DOHH2 (cell line): ENCODE measurements around the gene SFXN5.

Source experiments
- H3F3A ChIP-seq: fragments of 200-600 bp; sonication (generic), shearing (Covaris generic); 2 replicates; pipeline ENCODE4 v1.6.0; 2016; ENCODE audit warnings: antibody characterized with exemption, mild to moderate bottlenecking; ENCODE audit not compliant: control insufficient read depth, insufficient read depth
- H3K27ac ChIP-seq: fragments of 200-600 bp; sonication (generic); 2 replicates; pipeline ENCODE4 v1.5.1; 2014; ENCODE audit warnings: low read depth, mild to moderate bottlenecking, low read length, moderate library complexity
- H3K27me3 ChIP-seq: fragments of 200-600 bp; sonication (generic); 2 replicates; pipeline ENCODE4 v1.6.1; 2014; ENCODE audit warnings: mild to moderate bottlenecking, low read length, mixed read lengths; ENCODE audit not compliant: control insufficient read depth
- H3K36me3 ChIP-seq: fragments of 200-600 bp; sonication (generic); 2 replicates; pipeline ENCODE4 v1.6.1; 2014; ENCODE audit warnings: mild to moderate bottlenecking, low read length, moderate library complexity, mixed read lengths; ENCODE audit not compliant: control insufficient read depth
- H3K4me1 ChIP-seq: fragments of 200-600 bp; sonication (generic); 2 replicates; pipeline ENCODE4 v1.6.1; 2014; ENCODE audit warnings: mild to moderate bottlenecking, low read length, mixed read lengths; ENCODE audit not compliant: control insufficient read depth
- H3K4me2 ChIP-seq: fragments of 200-600 bp; sonication (generic); 2 replicates; pipeline ENCODE4 v1.6.0; 2014; ENCODE audit warnings: mild to moderate bottlenecking, low read length, moderate library complexity
- H3K4me3 ChIP-seq: fragments of 200-600 bp; sonication (generic); 2 replicates; pipeline ENCODE4 v1.5.1; 2014; ENCODE audit warnings: mild to moderate bottlenecking, low read length, mixed read lengths
- H3K79me2 ChIP-seq: fragments of 200-600 bp; sonication (generic); 2 replicates; pipeline ENCODE4 v1.6.1; 2014; ENCODE audit warnings: mild to moderate bottlenecking, low read length, mixed read lengths; ENCODE audit not compliant: control insufficient read depth
- H3K9me2 ChIP-seq: fragments of 200-600 bp; sonication (generic); replicated peaks from 2 replicates; pipeline ENCODE4 v1.6.1; 2014; ENCODE audit warnings: mild to moderate bottlenecking, low read length, mixed read lengths; ENCODE audit not compliant: control insufficient read depth
- H3K9me3 ChIP-seq: fragments of 200-600 bp; sonication (generic); 2 replicates; pipeline ENCODE4 v1.6.1; 2014; ENCODE audit warnings: antibody characterized with exemption, low read length, mixed read lengths; ENCODE audit not compliant: control insufficient read depth, insufficient read depth
- H4K20me1 ChIP-seq: fragments of 200-600 bp; sonication (generic); 2 replicates; pipeline ENCODE4 v1.6.0; 2014; ENCODE audit warnings: low read depth, mild to moderate bottlenecking, antibody characterized with exemption, low read length, moderate library complexity; ENCODE audit not compliant: control insufficient read depth, insufficient read depth
- EZH2phosphoT487 ChIP-seq: fragments of 200-600 bp; sonication (generic); IDR thresholded peaks from 2 replicates; pipeline ENCODE4 v1.6.1; 2017; ENCODE audit warnings: borderline replicate concordance, mild to moderate bottlenecking, antibody characterized with exemption, low read length, moderate library complexity, mixed read lengths
- TF ChIP-seq, protein P1 (sequence below): fragments of 200-600 bp; sonication (generic); IDR thresholded peaks from one replicate; pipeline ENCODE4 v1.5.1; 2014; ENCODE audit warnings: antibody characterized with exemption, mild to moderate bottlenecking, low read depth, low read length; ENCODE audit not compliant: poor library complexity, severe bottlenecking

Gene SFXN5

DNA sequence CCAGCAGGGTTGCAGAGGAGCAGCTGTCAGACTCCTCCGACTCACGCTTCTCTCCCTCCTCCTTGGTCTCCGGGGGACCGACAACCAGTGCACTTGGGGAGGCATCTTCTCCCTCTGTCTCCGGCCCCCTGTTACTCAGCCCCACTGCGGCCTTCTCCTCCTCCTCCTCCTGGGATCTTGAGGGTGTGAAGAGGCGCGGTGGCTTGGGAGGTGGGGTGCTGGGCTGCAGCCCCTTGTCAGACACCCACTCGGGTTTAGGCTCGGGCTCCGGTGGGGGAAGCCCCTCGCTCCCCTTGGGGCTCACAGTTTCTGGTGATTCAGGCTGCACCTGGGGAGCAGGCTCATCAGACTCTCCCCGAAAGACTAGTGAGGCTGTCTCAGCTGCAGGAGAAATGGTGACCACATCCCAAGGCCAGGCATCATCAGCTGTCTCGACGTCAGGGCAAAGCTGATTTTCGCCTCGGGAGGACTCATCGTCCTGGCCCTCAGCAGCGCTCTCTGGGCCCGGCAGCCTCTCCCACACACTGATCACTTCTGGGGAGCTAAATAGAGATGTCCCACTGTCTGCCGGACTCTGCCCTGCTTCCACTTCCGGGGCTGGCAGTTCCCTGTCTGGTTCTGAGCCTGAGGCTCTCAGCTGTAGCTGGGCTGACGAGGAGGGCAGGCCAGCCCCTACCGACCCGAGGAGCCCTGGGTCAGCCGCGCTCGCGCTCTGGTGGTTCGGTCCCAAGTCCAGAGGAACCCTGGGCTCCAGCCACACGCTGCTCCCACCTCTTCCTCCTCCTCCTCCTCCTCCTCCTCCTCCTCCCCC lies 9.0 kb upstream of the SFXN5 start:
- Histone ChIP-seq H3K9me3 (no peaks in the 10 kb centered on the region), H3K4me2 (no peak overlapping the region), H3K4me1 (no peaks in the 10 kb centered on the region), H4K20me1 (no peaks in the 10 kb centered on the region), H3K27ac (no peak overlapping the region), H3F3A (no peaks in the 10 kb centered on the region), H3K9me2 (no peaks in the 10 kb centered on the region), H3K4me3 (no peak overlapping the region), H3K27me3 (peaks cover 32% of the 10 kb centered on the region), H3K79me2 (no peaks in the 10 kb centered on the region), H3K36me3 (no peaks in the 10 kb centered on the region)
- TF ChIP-seq, protein P1, sequence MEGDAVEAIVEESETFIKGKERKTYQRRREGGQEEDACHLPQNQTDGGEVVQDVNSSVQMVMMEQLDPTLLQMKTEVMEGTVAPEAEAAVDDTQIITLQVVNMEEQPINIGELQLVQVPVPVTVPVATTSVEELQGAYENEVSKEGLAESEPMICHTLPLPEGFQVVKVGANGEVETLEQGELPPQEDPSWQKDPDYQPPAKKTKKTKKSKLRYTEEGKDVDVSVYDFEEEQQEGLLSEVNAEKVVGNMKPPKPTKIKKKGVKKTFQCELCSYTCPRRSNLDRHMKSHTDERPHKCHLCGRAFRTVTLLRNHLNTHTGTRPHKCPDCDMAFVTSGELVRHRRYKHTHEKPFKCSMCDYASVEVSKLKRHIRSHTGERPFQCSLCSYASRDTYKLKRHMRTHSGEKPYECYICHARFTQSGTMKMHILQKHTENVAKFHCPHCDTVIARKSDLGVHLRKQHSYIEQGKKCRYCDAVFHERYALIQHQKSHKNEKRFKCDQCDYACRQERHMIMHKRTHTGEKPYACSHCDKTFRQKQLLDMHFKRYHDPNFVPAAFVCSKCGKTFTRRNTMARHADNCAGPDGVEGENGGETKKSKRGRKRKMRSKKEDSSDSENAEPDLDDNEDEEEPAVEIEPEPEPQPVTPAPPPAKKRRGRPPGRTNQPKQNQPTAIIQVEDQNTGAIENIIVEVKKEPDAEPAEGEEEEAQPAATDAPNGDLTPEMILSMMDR: no peak

DNA sequence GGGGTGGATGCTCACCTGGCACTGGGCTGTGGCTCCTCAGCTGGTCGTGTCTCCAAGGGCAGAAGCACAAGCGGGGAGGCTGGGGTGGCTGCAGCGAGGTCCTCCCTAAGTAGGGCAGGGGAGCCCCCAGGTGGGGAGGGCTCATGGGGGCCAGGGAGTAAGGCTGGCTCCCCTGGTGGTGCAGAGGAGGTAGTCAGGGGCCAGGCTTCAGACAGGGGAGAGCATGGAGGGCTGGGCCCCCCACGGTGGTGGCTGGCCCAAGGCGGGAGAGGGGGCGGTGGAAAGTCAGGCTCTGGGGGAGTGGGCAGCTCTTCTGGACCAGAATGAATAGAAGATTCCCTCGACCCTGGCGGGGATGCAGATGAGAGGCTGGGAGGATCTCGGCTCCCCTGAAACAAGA lies 8.1 kb upstream of the SFXN5 start:
- Histone ChIP-seq H3K36me3 (no peaks in the 10 kb centered on the region), H3K9me2 (no peaks in the 10 kb centered on the region), H3K4me1 (no peaks in the 10 kb centered on the region), H3F3A (no peaks in the 10 kb centered on the region), H3K9me3 (no peaks in the 10 kb centered on the region), H3K27ac (no peak overlapping the region), H4K20me1 (no peaks in the 10 kb centered on the region), H3K4me3 (no peak overlapping the region), H3K27me3 (peaks cover 32% of the 10 kb centered on the region), H3K4me2 (no peak overlapping the region), H3K79me2 (no peaks in the 10 kb centered on the region)
- TF ChIP-seq, protein P1: no peak
- no peak for TF ChIP-seq EZH2phosphoT487

DNA sequence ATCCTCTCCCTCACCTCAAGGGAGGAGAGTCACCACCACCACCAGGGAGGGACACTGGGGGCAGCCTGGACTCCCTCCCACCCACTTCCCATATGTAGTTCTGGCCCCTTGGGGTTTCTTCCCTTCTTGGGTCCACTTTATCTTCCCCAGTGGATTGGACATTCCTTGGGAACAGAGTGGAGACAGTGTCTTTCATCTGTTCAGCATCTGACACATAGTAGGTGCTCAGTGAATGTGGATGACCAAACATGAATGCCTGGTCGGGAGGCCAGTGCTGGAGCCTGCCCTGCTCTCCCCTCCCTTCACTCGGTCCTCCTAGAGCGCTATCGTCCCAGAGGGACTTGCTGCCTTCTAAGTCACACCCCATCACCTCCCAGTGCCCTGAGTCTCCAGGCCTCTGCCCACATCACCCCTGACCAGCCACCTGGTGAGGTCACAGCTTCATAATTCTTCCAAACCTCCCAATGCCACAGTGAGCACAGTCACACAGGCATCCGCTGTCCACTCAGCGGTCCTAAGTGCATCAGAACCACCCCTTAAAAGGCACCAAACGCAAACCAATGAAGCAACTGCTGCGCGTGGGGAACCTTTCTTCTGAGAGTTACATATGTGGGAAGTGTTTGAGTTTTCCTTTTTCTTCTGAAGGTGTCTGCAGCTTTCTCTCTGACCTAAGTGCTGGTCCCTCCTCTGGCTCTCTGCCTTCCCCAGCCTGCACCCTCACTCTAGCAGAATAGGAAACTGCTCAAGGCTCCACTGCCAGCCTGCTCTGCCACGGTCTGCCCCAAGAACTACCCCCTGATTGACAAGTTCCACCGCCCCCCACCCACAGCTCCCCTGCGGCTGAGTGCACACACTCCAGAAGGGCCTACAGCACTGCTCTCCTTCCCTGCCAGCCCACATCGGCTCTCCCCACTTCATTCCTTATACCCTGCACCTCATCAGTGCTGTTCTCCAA lies 7.2 kb upstream of the SFXN5 start:
- Histone ChIP-seq H3K27me3 (peaks cover 31% of the 10 kb centered on the region), H3K4me2 (no peak overlapping the region), H3K4me1 (no peaks in the 10 kb centered on the region), H3K36me3 (no peaks in the 10 kb centered on the region), H3K9me2 (no peaks in the 10 kb centered on the region), H3K27ac (no peak overlapping the region), H3F3A (no peaks in the 10 kb centered on the region), H4K20me1 (no peaks in the 10 kb centered on the region), H3K4me3 (no peak overlapping the region), H3K79me2 (no peaks in the 10 kb centered on the region), H3K9me3 (no peaks in the 10 kb centered on the region)
- TF ChIP-seq EZH2phosphoT487: no peak
- TF ChIP-seq, protein P1: no peak
